ENCODE results near the gene HIGD1C. TPM values are rescaled to one million over a fixed set of nuclear protein-coding genes. Genes with fewer than 3 reads are reported as not detected.
"Not testable (repeated sequence)": the region's sequence is repeated elsewhere in the genome, so short reads cannot be mapped to it uniquely, and the experiment has no call there.

The HIGD1C gene
- total and polyA plus RNA-seq, 9 donors, result not detected

DNA sequence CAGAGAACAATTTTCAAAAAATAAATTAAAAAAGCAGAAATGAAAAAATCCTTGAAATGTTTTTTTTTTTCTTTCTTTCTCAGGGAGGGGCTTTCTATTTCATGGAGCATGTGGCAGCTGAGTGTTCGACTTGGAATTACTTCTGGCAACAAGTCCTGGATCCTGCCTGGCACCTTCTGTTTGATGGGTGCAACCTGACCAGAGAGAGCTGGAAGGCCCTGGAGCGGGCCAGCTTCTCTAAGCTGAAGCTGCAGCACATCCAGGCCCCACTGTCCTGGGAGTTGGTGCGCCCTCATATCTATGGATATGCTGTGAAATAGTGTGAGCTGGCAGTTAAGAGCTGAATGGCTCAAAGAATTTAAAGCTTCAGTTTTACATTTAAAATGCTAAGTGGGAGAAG is 22.5 kb upstream of the HIGD1C start:
- H3K9me3 ChIP-seq, result no peaks in the 10 kb centered on the region
- WGBS, 3 donors, result 79 to 85% (median 84%) methylated on average over 3 of the region's 3 CpGs
- peaks cover 9% of the 10 kb centered on the region for H3K4me1 ChIP-seq (ENCODE audit: insufficient read depth)
- intact Hi-C loops (cut with DNase I), result loop anchor here in 2 of 4 donors (10.0 kb wide), 1 partner anchor 55 kb away; no protein-coding TSS in a partner anchor
- no peaks in the 10 kb centered on the region for H3K27me3 ChIP-seq
- no peak for DNase-seq
- no peak for TF ChIP-seq EP300 (IDR thresholded peaks at IDR 0.05)
- no peak for TF ChIP-seq POLR2A (IDR thresholded peaks at IDR 0.05)
- TF ChIP-seq, protein P1, sequence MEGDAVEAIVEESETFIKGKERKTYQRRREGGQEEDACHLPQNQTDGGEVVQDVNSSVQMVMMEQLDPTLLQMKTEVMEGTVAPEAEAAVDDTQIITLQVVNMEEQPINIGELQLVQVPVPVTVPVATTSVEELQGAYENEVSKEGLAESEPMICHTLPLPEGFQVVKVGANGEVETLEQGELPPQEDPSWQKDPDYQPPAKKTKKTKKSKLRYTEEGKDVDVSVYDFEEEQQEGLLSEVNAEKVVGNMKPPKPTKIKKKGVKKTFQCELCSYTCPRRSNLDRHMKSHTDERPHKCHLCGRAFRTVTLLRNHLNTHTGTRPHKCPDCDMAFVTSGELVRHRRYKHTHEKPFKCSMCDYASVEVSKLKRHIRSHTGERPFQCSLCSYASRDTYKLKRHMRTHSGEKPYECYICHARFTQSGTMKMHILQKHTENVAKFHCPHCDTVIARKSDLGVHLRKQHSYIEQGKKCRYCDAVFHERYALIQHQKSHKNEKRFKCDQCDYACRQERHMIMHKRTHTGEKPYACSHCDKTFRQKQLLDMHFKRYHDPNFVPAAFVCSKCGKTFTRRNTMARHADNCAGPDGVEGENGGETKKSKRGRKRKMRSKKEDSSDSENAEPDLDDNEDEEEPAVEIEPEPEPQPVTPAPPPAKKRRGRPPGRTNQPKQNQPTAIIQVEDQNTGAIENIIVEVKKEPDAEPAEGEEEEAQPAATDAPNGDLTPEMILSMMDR (IDR thresholded peaks at IDR 0.05), result no peak
- no peak overlapping the region for H3K27ac ChIP-seq
- H3K36me3 ChIP-seq, result no peaks in the 10 kb centered on the region
- H3K4me3 ChIP-seq, result no peak overlapping the region

DNA sequence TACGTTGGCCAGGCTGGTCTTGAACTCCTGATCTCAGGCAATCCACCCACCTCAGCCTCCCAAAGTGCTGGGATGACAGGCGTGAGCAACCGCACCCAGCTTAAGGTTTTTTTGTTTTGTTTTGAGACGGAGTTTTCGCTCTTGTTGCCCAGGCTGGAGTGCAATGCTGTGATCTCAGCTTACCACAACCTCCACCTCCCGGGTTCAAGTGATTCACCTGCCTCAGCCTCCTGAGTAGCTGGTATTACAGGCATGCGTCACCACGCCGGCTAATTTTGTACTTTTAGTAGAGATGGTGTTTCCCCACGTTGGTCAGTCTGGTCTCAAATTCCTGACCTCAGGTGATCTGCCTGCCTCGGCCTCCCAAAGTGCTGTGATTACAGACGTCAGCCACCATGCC is 21.9 kb upstream of the HIGD1C start:
- H3K27me3 ChIP-seq; H3K4me1 ChIP-seq (ENCODE audit: insufficient read depth); H3K4me3 ChIP-seq; DNase-seq; H3K27ac ChIP-seq; H3K9me3 ChIP-seq; intact Hi-C loops (cut with DNase I); H3K36me3 ChIP-seq: not testable (repeated sequence)
- WGBS, 3 donors, result 91 to 94% (median 93%) methylated on average over 12 of the region's 12 CpGs

DNA sequence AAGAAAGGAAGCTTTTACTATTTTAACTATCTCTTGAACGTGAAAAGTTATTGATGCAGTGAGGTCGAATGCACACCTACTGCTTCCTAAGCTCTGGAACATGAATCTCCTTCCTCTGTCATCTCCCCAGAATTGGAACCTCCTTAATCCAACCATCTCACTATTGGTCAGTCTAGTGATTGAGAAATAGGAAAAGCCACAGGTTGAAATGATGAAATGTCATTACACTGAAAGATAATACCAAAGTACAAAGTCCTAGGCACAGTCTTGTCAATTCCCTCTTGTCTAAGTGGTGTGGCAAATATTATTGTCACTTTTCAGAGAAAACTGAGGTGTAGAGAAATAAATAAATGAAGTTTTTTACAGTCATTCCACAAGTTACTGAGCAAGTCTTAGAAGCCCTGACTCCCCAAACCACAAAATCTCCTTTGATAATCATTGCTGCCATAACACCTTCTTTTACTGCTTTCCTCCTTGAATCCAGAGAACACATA is 19.5 kb upstream of the HIGD1C start:
- no peaks in the 10 kb centered on the region for H3K36me3 ChIP-seq
- 40 to 53% (median 48%) methylated on average over 2 of the region's 2 CpGs for WGBS, 3 donors
- no peak overlapping the region for H3K27ac ChIP-seq
- H3K9me3 ChIP-seq, result no peaks in the 10 kb centered on the region
- no peak for DNase-seq
- no peaks in the 10 kb centered on the region for H3K27me3 ChIP-seq
- TF ChIP-seq POLR2A (IDR thresholded peaks at IDR 0.05) (no peak), EP300 (IDR thresholded peaks at IDR 0.05) (no peak)
- TF ChIP-seq, protein P1 (IDR thresholded peaks at IDR 0.05), result no peak
- no peak overlapping the region for H3K4me3 ChIP-seq
- intact Hi-C loops (cut with DNase I), result no loop called here
- H3K4me1 ChIP-seq (ENCODE audit: insufficient read depth), result peaks cover 9% of the 10 kb centered on the region

DNA sequence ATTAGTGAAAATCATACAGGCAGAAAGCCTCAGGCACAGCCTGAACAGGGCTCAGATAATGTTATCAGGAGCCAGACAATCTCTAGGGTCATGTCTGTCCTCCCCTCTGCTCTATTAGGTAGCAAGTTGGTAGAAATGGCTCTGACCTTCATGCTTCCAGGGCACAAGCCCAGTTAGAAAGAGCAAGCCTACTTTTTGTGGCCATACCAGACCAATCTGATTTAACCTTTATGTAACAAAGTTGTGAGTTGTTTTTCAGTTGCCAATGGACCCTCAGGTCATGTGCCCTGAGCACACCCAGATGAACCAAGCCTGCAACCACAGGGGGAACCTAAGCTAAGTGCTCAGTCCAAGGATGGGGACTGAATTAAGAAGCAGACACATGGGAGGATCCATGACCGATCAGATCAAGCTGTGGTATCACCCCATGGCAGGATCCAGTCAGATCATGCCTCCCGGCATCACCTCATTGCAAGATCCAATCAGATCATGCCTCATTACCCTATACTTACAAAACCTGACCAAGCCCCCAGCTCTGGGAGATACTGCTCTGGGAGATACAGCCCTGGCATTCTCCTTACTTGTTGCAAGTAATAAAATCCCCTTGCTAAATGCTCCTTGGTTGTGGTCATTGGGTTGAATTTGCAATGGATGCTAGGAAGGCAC is 18.8 kb upstream of the HIGD1C start:
- WGBS, 3 donors, result 94 to 100% (median 95%) methylated on average over 2 of the region's 2 CpGs
- Histone ChIP-seq H3K4me3 (no peak overlapping the region), H3K4me1 (ENCODE audit: insufficient read depth) (peaks cover 6% of the 10 kb centered on the region), H3K27me3 (no peaks in the 10 kb centered on the region), H3K36me3 (no peaks in the 10 kb centered on the region), H3K9me3 (no peaks in the 10 kb centered on the region), H3K27ac (no peak overlapping the region)
- TF ChIP-seq EP300 (IDR thresholded peaks at IDR 0.05) (no peak), POLR2A (IDR thresholded peaks at IDR 0.05) (no peak)
- TF ChIP-seq, protein P1 (IDR thresholded peaks at IDR 0.05), result no peak
- DNase-seq, result no peak
- intact Hi-C loops (cut with DNase I), result no loop called here

DNA sequence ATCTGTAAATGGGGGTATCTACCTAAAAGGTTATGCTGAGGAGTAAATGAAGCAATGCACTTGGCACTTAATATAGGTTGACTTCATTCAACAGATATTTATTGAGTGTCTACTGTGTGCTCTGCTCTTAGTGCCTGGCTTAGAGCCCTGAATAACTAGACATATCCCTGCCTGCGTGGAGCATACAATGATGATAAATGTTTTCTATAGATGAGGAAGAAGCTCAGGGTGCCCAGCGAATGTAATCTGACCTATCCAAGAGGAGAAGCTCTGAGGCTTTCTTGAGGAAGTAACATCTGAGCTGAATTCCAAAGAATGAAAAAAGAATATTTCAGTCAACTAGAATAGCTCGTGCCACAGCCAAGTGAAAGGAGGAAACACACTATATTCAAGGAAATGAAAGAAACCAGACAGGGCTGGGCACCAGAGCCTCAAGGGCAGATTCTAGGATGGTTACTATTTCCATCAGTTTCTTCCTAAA is 17.9 kb upstream of the HIGD1C start:
- no peaks in the 10 kb centered on the region for H3K27me3 ChIP-seq
- no peak overlapping the region for H3K4me3 ChIP-seq
- no peaks in the 10 kb centered on the region for H3K9me3 ChIP-seq
- H3K4me1 ChIP-seq (ENCODE audit: insufficient read depth), result peaks cover 4% of the 10 kb centered on the region
- peak overlapping the region in 1 of 2 donors; percentile 11 for H3K27ac ChIP-seq
- DNase-seq, result no peak
- H3K36me3 ChIP-seq, result no peaks in the 10 kb centered on the region
- TF ChIP-seq POLR2A (IDR thresholded peaks at IDR 0.05) (no peak), EP300 (IDR thresholded peaks at IDR 0.05) (no peak)
- TF ChIP-seq, protein P1 (IDR thresholded peaks at IDR 0.05), result no peak
- intact Hi-C loops (cut with DNase I), result no loop called here
- 21 to 26% (median 24%) methylated on average over 3 of the region's 3 CpGs for WGBS, 3 donors
